HUES48 (cell line): ENCODE measurements around the gene HDAC4.

Experiments used
- H3K27ac ChIP-seq: one replicate; pipeline ENCODE4 v1.7.0; 2013; ENCODE audit warnings: low read depth, low read length, inconsistent platforms
- H3K27me3 ChIP-seq: 2 replicates; pipeline ENCODE4 v1.6.1; 2013; ENCODE audit warnings: mild to moderate bottlenecking, low read length; ENCODE audit not compliant: control insufficient read depth, insufficient read depth
- H3K36me3 ChIP-seq: 2 replicates; pipeline ENCODE4 v1.6.1; 2013; ENCODE audit warnings: low read length; ENCODE audit not compliant: control insufficient read depth, insufficient read depth
- H3K4me1 ChIP-seq: 2 replicates; pipeline ENCODE4 v1.6.1; 2013; ENCODE audit warnings: mild to moderate bottlenecking, low read length; ENCODE audit not compliant: control insufficient read depth, insufficient read depth
- H3K4me3 ChIP-seq: 2 replicates; pipeline ENCODE4 v1.5.1; 2013; ENCODE audit warnings: mild to moderate bottlenecking, low read depth, low read length
- H3K9ac ChIP-seq: 2 replicates; pipeline ENCODE4 v1.6.1; 2013; ENCODE audit warnings: mild to moderate bottlenecking, low read depth, low read length, moderate library complexity
- H3K9me3 ChIP-seq: 2 replicates; pipeline ENCODE4 v1.6.1; 2013; ENCODE audit warnings: low read length; ENCODE audit not compliant: control insufficient read depth, insufficient read depth

The HDAC4 gene

GRCh38 chr2:239141021-239141760, 259.6 kb downstream of the HDAC4 start:
- Histone ChIP-seq H3K9me3 (no peaks in the 10 kb centered on the region), H3K36me3 (peaks cover 48% of the 10 kb centered on the region), H3K4me1 (no peaks in the 10 kb centered on the region), H3K27ac (no peak overlapping the region), H3K4me3 (no peak overlapping the region), H3K27me3 (no peaks in the 10 kb centered on the region), H3K9ac (no peak overlapping the region)

GRCh38 chr2:239140346-239141020, 260.3 kb downstream of the HDAC4 start:
- Histone ChIP-seq H3K9me3 (no peaks in the 10 kb centered on the region), H3K4me3 (no peak overlapping the region), H3K9ac (no peak overlapping the region), H3K4me1 (no peaks in the 10 kb centered on the region), H3K27me3 (no peaks in the 10 kb centered on the region), H3K36me3 (peaks cover 54% of the 10 kb centered on the region), H3K27ac (no peak overlapping the region)

DNA sequence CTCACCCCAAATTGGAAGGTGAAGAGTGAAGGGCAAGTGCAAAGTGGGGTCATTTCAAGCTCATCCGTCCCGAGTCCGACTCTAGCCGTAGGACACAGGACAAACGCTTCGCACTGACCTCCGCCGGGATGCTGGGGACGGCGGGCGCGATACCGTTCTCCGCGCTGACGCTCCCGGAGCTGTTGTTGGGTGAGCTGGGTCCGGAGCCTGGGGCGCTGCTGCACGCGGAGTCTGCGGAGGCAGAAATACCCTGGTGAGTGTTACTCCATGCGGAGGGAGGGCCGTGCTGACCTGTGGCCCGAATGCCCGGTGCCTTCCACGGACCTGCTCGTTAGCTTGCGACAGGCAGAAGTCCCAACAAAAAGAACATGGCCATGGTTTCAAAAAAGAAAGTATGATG, 261.3 kb downstream of the HDAC4 start:
- Histone ChIP-seq H3K9ac (no peak overlapping the region), H3K36me3 (peaks cover 60% of the 10 kb centered on the region), H3K4me3 (no peak overlapping the region), H3K27ac (no peak overlapping the region), H3K4me1 (no peaks in the 10 kb centered on the region), H3K27me3 (no peaks in the 10 kb centered on the region), H3K9me3 (no peaks in the 10 kb centered on the region)

DNA sequence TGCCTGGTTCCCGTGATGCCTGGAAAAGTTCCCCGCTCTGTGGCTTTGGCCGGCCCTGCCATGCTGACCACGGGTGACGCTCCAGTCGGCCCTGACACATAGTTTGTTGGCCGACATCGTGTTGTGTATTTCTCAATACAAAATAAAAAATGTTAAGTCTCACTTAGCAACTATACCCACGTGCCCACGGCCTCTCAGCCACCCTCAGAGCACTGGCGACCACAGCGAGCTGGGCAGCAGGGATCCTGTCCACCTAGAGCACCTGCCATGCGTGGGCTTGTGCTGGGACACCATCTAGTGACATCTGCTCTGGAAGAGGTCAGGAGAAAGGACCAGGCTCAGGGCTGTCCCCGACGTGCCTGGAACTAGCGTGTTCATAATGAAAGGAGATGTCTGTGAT, 261.7 kb downstream of the HDAC4 start:
- H3K9me3 ChIP-seq: no peaks in the 10 kb centered on the region
- no peaks in the 10 kb centered on the region for H3K4me1 ChIP-seq
- no peak overlapping the region for H3K4me3 ChIP-seq
- no peak overlapping the region for H3K9ac ChIP-seq
- peaks cover 61% of the 10 kb centered on the region for H3K36me3 ChIP-seq
- no peak overlapping the region for H3K27ac ChIP-seq
- H3K27me3 ChIP-seq: no peaks in the 10 kb centered on the region

- H3K9me3 ChIP-seq: no peaks in the 10 kb centered on the region
- H3K27me3 ChIP-seq: no peaks in the 10 kb centered on the region
- H3K9ac ChIP-seq: no peak overlapping the region
- H3K27ac ChIP-seq: no peak overlapping the region
- H3K36me3 ChIP-seq: peaks cover 64% of the 10 kb centered on the region
- H3K4me3 ChIP-seq: no peak overlapping the region
- H3K4me1 ChIP-seq: no peaks in the 10 kb centered on the region
Measured at GRCh38 chr2:239138610-239139009, 262.2 kb downstream of the HDAC4 start.

DNA sequence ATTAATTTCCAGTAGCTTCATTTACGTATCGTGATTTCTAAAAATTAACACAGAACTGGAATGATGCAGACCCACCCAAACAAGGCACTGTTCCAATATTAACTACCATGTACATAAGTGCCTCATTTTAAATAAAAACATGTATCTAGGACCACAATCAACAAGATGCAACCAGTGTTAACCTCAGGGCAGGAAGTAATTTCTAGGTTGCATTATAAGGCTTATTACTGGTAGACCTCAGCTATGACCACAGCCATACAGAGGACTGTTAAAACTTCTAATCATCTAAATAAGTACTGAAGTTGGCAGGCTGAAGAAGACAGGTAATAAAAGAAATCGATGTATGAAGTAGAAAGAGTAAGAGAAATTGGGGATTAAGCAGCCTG, 262.9 kb downstream of the HDAC4 start:
- Histone ChIP-seq H3K4me1 (no peaks in the 10 kb centered on the region), H3K9ac (no peak overlapping the region), H3K9me3 (no peaks in the 10 kb centered on the region), H3K27ac (no peak overlapping the region), H3K4me3 (no peak overlapping the region), H3K27me3 (no peaks in the 10 kb centered on the region), H3K36me3 (peaks cover 65% of the 10 kb centered on the region)

DNA sequence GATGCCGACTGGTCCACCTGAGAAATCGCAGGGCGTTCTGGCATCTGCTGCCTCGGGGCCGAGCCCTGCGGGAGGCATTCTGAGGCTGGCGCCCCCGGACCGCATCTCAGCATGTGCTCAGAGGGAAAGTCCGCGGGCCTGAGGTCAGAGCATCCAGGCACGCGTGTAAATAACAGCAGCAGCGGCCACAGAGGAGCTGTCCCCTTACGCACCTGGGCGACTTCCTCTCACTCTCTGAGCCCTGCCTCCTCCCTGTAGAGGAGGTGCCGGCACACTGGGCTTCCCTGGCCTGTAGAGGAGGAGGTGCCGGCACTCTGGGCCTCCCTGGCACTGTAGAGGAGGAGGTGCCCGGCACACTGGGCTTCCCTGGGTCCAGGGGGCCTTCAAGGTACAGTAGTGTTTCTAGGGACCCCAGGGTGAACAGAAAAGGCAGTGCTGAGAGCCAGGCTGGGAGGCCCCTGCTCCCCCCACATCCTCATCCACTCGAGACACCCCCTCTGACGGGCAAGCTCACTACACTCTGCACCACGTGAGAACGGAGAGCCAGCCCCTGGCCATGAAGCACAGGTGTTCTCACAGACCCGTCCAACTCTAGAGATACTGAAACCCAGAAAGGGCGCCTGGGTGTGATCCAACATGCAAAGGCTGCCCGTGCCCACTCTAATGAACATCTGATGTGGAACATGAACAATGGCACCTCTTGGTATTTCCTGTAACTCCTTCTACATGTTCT, 263.5 kb downstream of the HDAC4 start:
- Histone ChIP-seq H3K36me3 (peaks cover 66% of the 10 kb centered on the region), H3K9ac (no peak overlapping the region), H3K9me3 (no peaks in the 10 kb centered on the region), H3K4me1 (no peaks in the 10 kb centered on the region), H3K27ac (no peak overlapping the region), H3K4me3 (no peak overlapping the region), H3K27me3 (no peaks in the 10 kb centered on the region)

- Histone ChIP-seq H3K9me3 (no peaks in the 10 kb centered on the region), H3K36me3 (peaks cover 66% of the 10 kb centered on the region), H3K9ac (no peak overlapping the region), H3K4me1 (no peaks in the 10 kb centered on the region), H3K27me3 (no peaks in the 10 kb centered on the region), H3K27ac (no peak overlapping the region), H3K4me3 (no peak overlapping the region)
Measured at GRCh38 chr2:239136762-239137161, 264.1 kb downstream of the HDAC4 start.

DNA sequence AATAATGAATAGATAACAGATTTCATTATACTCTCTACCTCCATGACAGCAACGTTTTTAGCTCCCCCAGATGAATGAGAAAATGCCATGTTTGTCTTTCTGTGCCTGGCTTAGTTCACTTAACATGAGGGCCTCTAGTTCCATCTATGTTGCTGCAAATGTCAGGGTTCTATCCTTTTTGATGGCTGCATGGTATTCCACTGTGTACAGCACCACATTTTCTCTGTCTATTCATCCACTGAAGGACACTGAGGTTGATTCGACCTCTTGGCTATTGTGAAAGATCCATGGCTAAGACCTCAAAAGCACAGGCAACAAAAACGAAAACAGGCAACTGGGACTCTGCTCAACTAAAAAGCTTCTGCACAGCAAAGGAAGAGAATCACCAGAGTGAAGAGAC, 264.6 kb downstream of the HDAC4 start:
- no peaks in the 10 kb centered on the region for H3K9me3 ChIP-seq
- no peak overlapping the region for H3K9ac ChIP-seq
- H3K4me1 ChIP-seq: no peaks in the 10 kb centered on the region
- peaks cover 65% of the 10 kb centered on the region for H3K36me3 ChIP-seq
- H3K27me3 ChIP-seq: no peaks in the 10 kb centered on the region
- no peak overlapping the region for H3K4me3 ChIP-seq
- no peak overlapping the region for H3K27ac ChIP-seq

GRCh38 chr2:239135531-239135930, 265.3 kb downstream of the HDAC4 start:
- Histone ChIP-seq H3K27me3 (no peaks in the 10 kb centered on the region), H3K9me3 (no peaks in the 10 kb centered on the region), H3K36me3 (peaks cover 65% of the 10 kb centered on the region), H3K9ac (no peak overlapping the region), H3K4me3 (no peak overlapping the region), H3K27ac (no peak overlapping the region), H3K4me1 (no peaks in the 10 kb centered on the region)

- no peaks in the 10 kb centered on the region for H3K27me3 ChIP-seq
- no peak overlapping the region for H3K27ac ChIP-seq
- no peak overlapping the region for H3K9ac ChIP-seq
- H3K36me3 ChIP-seq: peaks cover 67% of the 10 kb centered on the region
- no peak overlapping the region for H3K4me3 ChIP-seq
- no peaks in the 10 kb centered on the region for H3K9me3 ChIP-seq
- no peaks in the 10 kb centered on the region for H3K4me1 ChIP-seq
Measured at GRCh38 chr2:239133945-239134570, 266.8 kb downstream of the HDAC4 start.
